Central memory CD4-positive, alpha-beta T cell (primary cell): ENCODE results near the gene DENND6B.
"Not testable (repeated sequence)": the region's sequence is repeated elsewhere in the genome, so short reads cannot be mapped to it uniquely, and the experiment has no call there.

ENCODE experiments used
- DNase-seq: peaks from one replicate; pipeline ENCODE4 v3.0.0; 2022

DENND6B gene

DNA sequence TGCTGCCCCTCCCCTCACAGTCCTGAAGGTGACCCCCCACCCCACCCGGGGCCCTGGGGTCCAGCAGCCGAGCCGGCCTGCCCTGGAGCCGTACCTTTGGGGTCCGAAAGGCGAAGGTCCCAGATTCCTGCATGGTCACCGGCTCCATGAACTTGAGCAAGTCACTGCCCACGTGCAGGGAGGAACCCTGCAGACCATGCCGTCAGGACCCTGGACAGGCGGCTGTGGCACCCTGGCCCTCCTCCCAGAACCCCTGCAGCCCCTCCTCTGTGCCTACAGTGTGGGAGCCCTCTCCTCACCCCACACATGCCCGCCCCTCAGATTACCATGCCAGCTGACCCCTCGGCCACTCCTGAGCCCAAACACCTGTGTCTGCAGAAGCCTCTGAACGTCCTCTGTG, 42.3 kb downstream of the DENND6B start:
- no peak for DNase-seq

DNA sequence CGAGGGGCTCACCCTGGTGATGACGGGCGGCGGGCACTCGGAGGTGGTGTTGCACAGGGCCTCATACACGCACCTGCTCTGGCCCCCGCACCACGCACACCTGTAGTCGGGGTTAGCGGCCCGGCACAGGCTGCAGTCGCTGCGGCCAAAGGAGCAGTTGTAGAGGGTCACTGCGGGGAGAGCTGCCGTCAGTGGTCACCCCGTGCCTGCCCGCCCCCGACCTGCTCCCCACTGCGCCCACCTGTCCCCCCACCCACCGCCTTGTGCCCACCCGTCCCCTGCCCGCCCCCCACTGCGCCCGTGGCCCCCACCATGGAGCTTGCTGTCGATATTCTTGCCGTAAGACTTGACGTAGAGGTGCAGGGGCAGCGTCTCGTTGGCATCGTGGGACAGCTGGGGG, 43.0 kb downstream of the DENND6B start:
- no peak for DNase-seq

- DNase-seq, result no peak
Measured at GRCh38 chr22:50282361-50283155, 44.3 kb downstream of the DENND6B start.

- no peak for DNase-seq
Measured at GRCh38 chr22:50281957-50282356, 44.9 kb downstream of the DENND6B start.

- DNase-seq, result no peak
Measured at GRCh38 chr22:50281384-50281760, 45.4 kb downstream of the DENND6B start.

- DNase-seq, result no peak
Measured at GRCh38 chr22:50280708-50281383, 46.0 kb downstream of the DENND6B start.

GRCh38 chr22:50280022-50280707, 46.6 kb downstream of the DENND6B start:
- DNase-seq, result no peak

DNA sequence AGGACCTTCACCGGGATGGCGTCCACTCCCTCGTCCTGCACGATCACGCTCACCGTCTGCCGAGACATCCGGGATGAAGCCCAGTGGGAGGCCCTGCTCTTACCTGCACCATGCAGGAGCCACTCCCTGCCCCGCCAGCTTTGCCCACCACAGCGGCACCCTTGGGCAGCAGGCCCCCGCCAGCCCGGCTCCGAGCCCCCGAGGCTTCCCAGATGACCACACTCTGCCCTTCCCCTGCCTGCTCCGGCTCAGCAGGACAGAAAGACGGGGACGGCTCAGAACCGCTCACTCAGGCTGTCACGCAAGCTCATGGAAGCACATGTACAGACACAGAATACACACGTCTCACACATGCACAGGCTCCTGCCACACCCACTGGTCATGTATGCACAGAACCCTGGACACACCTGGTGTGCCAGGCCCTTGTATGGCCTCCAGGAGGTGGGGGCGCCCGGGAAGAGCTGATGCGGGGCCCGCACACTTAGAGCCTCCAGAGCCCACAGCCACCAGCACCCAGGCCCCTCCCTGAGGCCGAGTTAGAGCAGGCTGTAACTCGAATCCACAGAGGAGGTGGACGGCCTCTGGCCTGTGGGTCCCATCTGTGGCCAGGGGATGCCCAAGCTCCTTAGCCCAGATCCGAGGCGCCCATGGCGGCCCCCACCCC, 47.7 kb downstream of the DENND6B start:
- DNase-seq, result no peak

GRCh38 chr22:50278461-50278860, 48.4 kb downstream of the DENND6B start:
- DNase-seq, result no peak

- no peak for DNase-seq
Measured at GRCh38 chr22:50277761-50278160, 49.1 kb downstream of the DENND6B start.

DNA sequence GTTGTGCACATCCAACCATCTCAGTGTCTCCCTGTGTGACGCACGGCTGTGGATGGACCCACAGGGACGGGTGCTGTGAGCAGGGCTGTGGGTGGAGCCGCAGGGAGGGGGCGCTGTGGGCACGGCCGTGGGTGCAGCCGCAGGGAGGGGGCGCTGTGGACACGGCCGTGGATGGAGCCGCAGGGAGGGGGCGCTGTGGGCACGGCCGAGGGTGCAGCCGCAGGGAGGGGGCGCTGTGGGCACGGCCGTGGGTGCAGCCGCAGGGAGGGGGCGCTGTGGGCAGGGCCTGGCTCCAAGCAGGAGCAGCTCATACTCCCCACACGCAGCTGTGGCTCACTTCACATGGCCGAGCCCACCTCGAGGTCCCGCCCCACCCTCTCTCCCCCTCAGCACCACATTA, 50.7 kb downstream of the DENND6B start:
- DNase-seq, result peak; percentile 33

DNA sequence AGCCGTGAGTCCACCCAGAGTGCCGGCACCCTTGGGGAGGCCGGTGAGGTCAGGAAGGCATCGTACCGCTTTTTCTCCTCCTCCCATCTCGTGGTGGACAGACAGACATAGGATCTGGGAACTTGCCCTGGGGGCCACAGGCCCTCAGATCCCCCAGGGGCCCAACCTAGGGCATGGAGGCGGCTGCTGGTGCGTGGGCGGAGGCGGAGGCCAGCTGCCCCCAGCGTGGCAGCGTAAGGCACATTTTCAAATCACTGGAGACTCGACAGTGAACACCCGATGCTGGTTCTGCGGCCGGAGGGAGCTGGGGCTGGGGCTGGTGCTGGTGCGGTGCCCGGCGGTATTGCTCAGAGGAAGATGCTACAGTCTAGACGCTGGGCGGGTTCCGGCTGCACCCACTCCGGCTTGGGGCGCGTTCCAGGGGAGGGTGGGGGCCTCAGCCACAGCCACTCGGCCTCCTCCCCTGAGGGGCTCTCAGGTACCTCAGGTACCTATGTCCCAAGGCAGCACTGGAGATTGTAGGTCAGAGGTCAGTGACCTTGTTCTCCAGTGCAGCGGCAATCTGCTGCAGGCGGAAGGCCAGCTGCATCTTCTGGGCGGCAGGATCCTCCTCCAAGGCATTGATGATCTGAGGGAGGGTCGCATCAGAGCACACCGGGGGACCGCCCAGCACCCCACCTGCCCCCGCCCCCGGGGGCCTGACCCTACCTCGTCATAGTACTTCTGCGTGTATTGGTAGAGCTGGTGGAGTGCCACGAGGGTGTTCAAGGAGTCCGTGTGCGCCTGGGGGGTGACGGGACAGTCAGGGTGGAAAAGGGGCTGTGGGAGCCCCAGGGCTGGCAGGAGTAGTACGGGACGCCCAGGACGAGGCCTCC, 51.4 kb downstream of the DENND6B start:
- DNase-seq, result no peak

- no peak for DNase-seq
Measured at GRCh38 chr22:50274771-50275170, 52.0 kb downstream of the DENND6B start.

- peak; percentile 28 for DNase-seq
Measured at GRCh38 chr22:50274311-50274710, 52.5 kb downstream of the DENND6B start.

- not testable (repeated sequence) for DNase-seq
Measured at GRCh38 chr22:50273781-50274180, 53.0 kb downstream of the DENND6B start.

DNA sequence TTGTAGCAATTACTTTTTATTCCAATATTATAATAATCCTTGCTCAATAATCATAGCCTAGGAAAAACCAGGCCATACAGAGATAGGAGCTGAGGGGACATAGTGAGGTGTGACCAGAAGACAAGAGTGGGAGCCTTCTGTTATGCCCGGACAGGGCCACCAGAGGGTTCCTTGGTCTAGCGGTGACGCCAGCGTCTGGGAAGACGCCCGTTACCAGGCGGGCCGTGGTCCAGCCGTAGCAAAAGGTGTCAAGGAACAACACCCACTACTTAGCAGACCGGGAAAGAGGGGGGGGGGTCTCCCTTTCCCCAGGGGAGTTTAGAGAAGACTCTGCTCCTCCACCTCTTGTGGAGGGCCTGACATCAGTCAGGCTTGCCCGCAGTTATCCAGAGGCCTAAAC, 53.5 kb downstream of the DENND6B start:
- not testable (repeated sequence) for DNase-seq

GRCh38 chr22:50272044-50272802, 54.6 kb downstream of the DENND6B start:
- DNase-seq, result no peak

- DNase-seq, result peak; percentile 36
Measured at GRCh38 chr22:50271519-50271970, 55.3 kb downstream of the DENND6B start.

GRCh38 chr22:50270666-50271394, 56.0 kb downstream of the DENND6B start:
- peak; percentile 69 for DNase-seq

GRCh38 chr22:50269970-50270665, 56.7 kb downstream of the DENND6B start, which contains the start of gene MAPK11:
MAPK11 (minus strand) TSS chr22:50270380; CDS start chr22:50270292, 88 bp downstream.
- peak; percentile 75 for DNase-seq
